GM12874 (cell line): ENCODE measurements around the gene RIC1.

Source experiments
- CTCF ChIP-seq: IDR thresholded peaks from 2 replicates; pipeline ENCODE4 v1.5.1; 2011; ENCODE audit warnings: low read depth, mild to moderate bottlenecking, control low read depth, low read length, moderate library complexity; ENCODE audit not compliant: insufficient read depth

RIC1 gene

GRCh38 chr9:5698810-5699556, 70.1 kb downstream of the RIC1 start:
- no peak for TF ChIP-seq CTCF

DNA sequence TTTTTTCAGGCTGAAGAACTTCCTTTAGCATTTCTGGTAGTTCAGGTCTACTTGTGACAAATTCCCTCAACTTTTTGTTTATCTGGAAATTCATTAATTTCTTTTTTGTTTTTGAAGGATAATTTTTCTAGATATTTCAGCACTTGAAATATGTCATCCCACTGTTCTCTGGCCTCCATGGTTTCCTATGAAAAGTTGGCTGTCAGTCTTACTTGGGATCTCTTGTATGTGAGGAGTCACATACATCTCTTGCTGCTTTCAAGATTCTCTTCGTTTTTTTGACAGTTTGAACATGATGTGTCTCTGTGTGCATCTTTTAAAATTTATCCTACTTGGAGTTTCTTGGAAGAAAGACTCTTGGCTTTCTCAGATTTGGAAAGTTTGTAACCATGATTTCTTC, 79.5 kb downstream of the RIC1 start:
- no peak for TF ChIP-seq CTCF

- TF ChIP-seq CTCF: no peak
Measured at GRCh38 chr9:5712651-5713390, 83.9 kb downstream of the RIC1 start.

- peak; percentile 23; the same call in 1 of the 2 replicates for TF ChIP-seq CTCF
Measured at GRCh38 chr9:5714501-5715401, 85.8 kb downstream of the RIC1 start.

DNA sequence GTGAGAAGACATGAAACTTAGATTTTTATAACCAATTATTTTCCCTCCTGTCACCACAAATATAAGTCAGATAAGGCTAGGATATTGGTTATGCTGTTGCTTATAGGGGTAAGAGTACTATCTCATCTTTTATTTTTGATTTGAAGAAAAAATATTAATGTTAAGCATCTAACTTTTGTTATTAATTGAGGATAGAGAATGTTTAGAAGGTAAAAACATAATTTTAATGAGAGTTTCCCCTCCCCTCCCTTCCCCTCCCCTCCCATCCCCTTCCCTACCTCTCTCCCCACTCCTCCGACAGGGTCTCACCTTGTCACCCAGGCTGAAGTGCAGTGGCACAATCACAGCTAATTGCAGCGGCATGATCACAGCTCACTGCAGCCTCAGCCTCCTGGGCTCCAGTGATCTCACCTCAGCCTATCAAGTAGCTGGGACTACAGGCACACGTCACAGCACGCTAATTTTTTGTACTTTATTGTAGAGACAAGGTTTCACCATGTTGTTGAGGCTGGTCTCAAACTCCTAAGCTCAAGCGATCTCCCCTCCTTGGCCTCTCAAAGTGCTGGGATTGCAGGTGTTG, 86.7 kb downstream of the RIC1 start:
- no peak for TF ChIP-seq CTCF

- no peak for TF ChIP-seq CTCF
Measured at GRCh38 chr9:5718296-5719032, 89.6 kb downstream of the RIC1 start.
